HG03280 (cell line): ENCODE data around the gene PSORS1C1.

Source experiments
- ATAC-seq: cut with Tn5 transposase; IDR thresholded peaks from one replicate; pipeline ENCODE4 v1.9.1; 2021; ENCODE audit warnings: mild to moderate bottlenecking, moderate library complexity; ENCODE audit not compliant: unreplicated experiment

The PSORS1C1 gene

DNA sequence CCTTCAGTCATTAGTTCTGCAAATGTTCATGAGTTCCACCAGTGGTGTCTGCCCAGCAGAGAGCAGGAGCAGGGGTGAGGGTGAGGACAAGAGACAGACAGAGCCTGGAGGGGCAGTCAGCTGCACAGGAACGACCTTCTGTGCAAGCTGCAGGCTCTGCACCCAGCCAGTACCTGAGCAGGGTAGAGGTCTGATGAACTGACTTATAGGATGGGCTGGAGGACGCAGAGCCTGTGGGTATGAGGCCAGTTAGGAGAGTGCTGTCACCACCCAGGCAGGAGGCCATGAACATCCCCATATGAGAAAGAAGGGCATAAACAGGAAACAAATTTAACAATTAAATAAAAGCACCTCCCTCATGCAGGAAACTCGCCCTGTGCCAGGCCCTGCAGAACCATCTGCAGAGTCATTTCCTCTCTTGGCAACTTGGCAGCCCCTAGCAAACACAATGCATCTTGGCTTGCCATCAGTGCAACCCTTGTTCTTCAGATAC lies 20.2 kb upstream of the PSORS1C1 start:
- no peak for ATAC-seq

DNA sequence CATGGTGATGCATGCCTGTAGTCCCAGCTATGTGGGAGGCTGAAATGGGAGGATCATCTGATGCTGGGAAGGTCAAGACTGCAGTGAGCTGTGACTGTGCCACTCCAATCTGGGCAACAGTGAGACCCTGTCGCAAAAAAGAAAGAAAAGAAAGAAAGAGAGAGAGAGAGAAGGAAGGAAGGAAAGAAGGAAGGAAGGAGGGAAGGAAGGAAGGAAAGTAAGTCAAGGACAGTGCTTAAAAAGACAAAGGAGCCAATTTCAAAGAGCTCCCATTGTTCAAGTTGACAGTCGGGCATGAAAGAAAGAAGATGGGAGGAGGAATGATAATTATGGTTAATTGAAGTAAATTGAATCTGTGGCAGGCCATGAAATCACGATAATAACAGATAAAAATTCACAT lies 18.4 kb upstream of the PSORS1C1 start:
- no peak for ATAC-seq

DNA sequence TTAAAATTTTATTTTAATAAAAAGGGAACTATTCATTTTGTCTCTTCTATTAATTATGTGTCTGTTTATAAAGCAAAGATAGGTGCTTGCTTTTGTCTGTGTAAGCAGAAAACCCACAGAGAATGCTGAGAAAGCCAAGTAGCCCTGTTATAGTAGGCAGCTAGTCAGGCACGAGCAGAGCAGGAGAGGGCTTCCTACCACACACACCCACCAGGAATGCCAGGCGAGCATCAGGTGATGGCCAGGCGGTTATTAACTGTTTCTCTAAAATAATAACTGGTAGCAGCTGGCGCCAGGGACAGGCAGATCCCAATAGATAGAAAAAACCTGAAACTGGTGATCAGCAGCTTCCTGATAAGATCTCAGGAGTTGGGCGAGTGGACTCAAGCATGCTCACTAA lies 17.9 kb upstream of the PSORS1C1 start:
- no peak for ATAC-seq

GRCh38 chr6:31098449-31098938 lies 16.1 kb upstream of the PSORS1C1 start:
- no peak for ATAC-seq

GRCh38 chr6:31103136-31103535 lies 11.5 kb upstream of the PSORS1C1 start:
- ATAC-seq: no peak

- no peak for ATAC-seq
Observed at GRCh38 chr6:31107052-31107451, 7.5 kb upstream of the PSORS1C1 start.

DNA sequence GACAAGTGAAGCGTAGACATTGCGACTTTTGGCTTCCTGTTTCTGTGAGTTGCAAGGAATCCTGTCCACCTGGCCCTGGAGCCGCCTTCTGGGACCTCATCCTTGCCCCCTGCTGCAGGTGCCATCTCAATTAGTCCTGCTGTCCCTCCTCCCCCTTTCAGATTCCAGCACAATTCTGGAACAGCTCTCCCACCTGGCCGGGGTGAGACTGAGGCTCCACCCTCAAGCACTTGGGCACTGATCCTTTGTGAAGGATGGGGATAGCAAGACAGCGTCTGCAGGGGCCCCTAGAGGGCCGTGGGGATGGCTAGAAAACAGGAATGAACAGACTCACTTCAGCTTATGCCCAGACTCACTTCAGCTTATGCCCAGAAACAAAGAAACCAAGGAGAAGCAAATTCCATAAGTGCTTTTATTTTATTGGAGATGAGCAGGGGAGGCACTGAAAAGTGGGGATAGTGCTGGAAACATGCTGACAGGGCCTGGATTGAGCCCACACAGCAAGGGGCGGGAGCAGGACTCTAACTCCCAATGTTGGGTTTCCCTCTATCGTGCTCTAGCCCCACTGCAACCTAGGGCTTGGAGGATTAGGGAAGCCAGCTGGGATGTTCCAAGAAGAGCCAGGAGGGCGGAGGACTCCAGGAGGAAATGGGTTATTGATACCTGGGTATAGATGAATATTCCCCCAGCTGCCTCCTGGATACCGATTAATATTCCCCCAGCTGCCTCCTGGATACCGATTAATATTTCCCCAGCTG lies 3.6 kb upstream of the PSORS1C1 start:
- ATAC-seq: no peak

- ATAC-seq: no peak
Observed at GRCh38 chr6:31111712-31112111, 2.9 kb upstream of the PSORS1C1 start.

- no peak for ATAC-seq
Observed at GRCh38 chr6:31112478-31112877, 2.1 kb upstream of the PSORS1C1 start, which contains the start of gene C6orf15. C6orf15 (minus strand) TSS chr6:31112575; CDS start chr6:31112555, 20 bp downstream.

DNA sequence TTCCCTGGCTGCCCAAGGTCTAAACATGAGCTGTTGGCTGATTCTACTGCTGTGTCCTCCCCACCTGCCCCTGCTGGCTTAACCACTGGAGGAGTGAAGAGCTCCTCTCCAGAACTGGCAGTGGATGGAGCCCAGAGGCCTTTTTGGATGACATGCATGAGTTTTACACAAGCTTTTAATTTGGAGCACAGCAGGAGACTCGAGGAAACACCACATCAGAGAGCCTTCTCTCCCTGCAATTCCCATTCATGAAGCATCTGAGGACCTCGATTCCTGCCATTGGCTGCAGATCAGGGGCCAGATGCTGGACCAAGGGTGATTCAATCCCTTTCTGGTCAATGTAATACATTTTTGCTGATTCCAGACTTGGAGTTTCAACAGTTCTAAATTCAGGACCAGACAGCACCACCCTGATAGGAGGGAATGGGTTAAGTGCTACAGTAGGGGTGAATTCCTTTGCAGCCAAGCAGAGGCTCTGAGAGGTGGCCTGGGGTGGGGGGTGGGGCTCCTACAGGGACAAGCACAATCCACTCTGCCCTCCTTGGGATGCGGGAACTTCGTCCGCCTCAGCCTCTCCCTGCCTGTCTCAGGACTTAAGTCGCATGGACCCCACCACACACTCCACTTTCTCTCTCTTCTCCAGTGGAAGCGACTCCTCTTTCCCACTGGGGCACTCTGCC lies 599 bp upstream of the PSORS1C1 start:
- ATAC-seq: no peak

DNA sequence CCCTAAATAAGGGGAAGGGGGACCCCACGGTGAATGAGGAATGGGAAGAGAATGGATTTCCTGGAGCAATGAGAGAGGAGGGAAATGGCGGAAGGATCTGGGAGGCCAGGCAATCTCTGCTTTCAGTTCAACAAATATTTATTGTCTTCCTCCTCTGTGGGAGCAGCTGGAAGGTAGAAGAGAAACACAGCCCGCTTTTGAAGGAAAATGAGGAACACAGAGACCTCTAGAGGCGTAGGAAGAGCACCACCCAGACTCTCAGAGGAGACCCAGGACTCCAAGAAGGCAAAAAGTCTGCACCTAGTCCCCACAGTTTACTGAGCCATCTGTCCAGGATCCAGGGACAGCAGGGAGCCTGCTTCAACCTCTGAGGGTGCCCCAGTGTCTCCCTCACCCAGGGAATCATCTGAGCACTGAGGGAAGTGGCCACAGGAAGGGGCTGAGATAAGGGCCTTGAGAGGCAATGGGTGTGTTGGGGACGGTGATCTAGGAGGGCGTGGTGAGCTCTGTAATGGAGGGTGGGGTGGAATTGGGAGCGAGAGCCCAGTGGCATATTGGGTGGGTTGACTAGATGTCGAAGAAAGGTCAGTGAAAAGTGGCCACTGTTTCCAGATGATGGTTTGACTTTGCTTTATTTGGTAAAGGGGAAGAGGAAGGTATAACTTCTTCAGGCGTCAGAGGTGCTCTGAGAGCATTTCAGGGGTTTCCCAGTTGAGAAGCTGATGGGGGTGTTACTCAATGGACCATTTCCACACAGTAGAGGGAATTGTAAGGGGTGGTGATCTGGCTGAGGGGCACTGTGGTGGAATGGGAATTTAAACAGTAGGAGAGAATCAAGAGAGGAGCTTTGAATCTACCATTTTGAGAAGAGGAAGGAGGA lies 610 bp downstream of the PSORS1C1 start:
- ATAC-seq: no peak

DNA sequence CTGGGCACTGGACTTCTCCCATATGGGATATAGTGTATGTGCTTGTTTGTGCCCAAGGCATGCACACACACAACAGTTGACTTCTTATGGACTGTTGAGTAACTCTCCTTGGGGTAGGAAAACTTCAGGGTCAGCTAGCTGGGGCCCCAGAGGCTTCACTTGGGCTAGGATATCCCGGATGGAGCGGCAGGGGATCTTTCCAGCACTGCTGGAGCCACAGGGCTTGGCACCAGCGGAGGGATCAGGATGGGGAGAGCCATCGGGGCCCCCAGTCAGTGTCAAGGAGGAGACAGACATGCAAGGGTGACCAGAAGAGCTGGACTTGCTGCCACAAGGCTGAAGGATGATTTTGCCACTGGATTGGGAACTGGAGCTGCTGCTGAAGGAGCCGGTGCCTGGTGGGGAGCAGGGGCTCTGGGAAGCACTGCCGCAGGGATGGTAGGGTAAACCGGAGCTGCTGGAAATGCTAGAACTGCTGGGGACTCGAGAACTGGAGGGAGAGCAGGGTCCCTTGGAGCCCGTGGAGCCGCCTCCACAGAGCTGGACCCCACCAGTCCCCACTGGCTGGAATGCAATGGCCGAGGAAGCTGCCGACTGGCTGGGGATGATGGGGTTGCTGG lies 1.5 kb downstream of the PSORS1C1 start:
- no peak for ATAC-seq

DNA sequence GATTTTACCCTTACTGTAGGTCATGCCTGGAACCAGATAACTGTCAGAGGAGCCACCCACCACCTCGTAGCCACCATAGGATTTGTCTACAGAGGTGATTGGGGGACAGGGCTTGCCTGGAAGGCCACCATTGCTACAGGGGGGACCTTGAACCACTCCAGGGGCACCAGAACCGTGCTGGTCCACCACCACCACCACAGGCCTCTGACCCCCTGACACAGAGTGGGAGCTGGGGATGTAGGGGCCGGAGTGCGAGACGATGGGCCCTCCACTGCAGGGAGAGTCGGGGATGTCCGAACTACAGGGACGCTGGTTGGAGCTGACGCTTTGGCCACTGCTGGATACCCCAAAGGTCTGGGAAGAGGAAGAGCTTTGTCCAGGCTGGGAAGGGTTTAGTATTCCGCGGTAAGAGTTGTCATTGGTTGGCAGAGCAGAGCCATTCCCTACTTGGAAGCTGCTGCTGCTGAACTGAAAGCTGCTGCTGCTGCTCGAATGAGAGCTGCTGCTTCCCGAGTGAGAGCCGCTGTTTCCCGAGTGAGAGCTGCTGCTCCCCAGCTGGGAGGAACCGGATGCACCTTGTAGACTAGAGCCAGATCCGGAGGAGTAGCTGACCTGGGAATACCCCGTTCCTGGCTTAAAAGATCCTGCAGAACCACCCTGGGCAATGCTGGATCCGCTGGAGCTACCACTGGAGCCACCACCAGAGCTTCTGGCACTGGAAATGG lies 2.2 kb downstream of the PSORS1C1 start:
- no peak for ATAC-seq

DNA sequence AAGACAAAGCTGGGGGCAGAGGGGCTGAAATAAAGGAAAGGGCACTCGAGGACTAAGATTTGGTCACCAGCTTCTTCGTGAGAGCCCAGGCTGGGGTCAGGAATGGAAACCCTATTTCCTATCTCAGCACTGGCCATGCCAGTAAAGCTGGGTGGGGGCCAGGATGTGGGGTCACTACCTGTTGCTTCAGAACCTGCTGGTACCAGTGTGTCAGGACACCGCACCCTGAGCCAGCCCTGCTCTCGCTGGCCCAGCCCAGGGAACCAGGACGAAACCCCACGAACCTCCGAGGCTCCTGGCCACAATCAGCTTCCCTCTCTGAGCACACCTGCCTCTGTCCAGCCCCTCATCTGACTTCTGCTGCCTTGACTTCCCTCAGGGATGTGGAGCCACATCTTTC lies 3.6 kb downstream of the PSORS1C1 start:
- no peak for ATAC-seq

DNA sequence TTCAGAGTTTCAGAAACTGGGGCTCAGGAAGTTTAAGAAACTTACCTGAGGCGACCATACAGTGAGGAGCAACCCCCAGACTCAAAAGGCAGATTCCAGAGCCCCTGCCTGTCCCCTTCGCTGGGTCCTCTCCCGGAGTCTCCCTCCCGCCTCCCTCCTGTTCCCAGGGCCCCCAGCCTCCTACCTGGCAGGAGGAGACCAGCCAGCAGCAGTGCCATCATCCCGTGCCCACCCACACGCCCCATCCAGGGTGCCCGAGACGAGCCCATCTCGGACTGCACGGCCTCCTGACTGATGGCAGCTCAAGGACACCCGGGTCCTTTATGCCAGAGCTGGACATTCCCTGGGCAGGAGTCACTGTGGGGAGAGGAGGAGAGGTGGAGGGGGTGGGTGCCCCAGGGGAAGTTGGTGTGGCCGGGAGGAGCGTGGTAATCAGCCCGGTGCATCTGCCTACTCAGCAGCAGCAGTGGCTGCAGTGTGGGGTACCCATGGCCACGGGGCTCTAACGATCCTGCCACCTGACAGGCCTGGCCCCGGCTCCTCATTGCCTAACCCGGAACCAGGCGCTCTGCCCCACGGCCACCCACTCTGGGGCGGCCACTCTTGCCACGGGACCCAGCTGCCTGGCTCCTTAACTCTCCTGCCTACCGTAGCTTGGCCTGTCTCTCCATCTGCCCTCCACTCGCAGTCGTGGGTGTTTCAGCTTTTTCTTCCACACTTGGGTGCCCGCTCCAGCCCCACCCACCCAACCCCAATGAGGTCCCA lies 5.7 kb downstream of the PSORS1C1 start, which contains the start of gene CDSN:
Gene CDSN, minus strand, starts transcription at position 296 of the 765 bp plus-strand sequence. Its CDS starts 27 bp downstream, at position 269.
- no peak for ATAC-seq

DNA sequence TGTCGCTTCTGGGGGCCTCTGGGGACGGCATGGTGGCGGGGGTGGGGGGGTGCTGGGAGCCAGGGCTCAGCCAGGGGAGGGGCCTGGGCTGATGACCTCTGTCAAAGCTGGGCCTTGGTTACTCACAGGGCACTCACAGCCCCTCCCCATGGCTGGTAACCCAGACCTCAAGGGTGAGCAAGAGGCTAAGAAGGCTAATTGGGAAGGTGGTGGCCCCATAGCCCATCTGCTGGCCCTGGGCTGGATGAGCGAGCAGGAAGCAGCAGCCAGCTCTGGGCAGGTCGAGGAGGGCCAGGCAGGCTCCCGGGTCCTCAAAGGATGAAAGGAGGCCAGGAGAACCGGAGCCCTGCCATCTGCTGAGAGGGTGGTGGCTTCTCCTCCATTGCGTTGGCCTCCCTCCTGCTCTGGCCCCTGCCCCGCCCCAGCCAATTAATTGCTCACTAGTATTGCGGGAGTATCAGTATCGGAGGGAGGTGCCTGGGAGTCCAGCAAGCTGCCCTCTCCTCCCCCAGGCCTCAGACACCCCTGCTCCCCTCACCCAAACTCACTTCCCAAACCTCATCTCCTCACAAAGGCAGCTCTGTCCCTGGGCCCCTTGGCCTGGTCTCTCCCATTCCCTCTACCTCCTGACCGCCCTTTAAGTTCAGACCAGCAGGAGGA lies 6.7 kb downstream of the PSORS1C1 start:
- no peak for ATAC-seq

GRCh38 chr6:31122791-31123706 lies 8.4 kb downstream of the PSORS1C1 start:
- no peak for ATAC-seq

- ATAC-seq: no peak
Observed at GRCh38 chr6:31125162-31125561, 10.6 kb downstream of the PSORS1C1 start.
